Activated CD4-positive, alpha-beta memory T cell treated with anti-CD3 and anti-CD28 coated beads for 36 hours (primary cell): Measurements from ENCODE around the gene SNRNP27. TPM values are rescaled to one million over a fixed set of nuclear protein-coding genes. Genes with fewer than 3 reads are reported as not detected.
A peak's percentile ranks its signal among the peaks of the same experiment; 100 is the strongest.
"Not testable (repeated sequence)": the region's sequence is repeated elsewhere in the genome, so short reads cannot be mapped to it uniquely, and the experiment has no call there.

ENCODE experiments used
- CTCF ChIA-PET: fragments of 350-600 bp; sonication (Branson Sonifier 250); formaldehyde crosslinking; loops from one replicate; lab custom pipeline; 2021; ENCODE audit warnings: antibody characterized with exemption, inconsistent platforms; lab: Charles Lee
- POLR2A ChIA-PET: fragments of 350-600 bp; sonication (Branson Sonifier 250); formaldehyde crosslinking; loops from one replicate; lab custom pipeline; 2021; ENCODE audit warnings: antibody characterized with exemption; lab: Charles Lee
- DNase-seq: peaks from one replicate; pipeline ENCODE4 v3.0.0-alpha.2; 2020
- H3K27ac Mint-ChIP-seq: one replicate; pipeline ENCODE4 v1.8.0; 2021; ENCODE audit warnings: mixed read lengths
- H3K27me3 Mint-ChIP-seq: one replicate; pipeline ENCODE4 v1.8.0; 2021; ENCODE audit warnings: mixed read lengths
- H3K36me3 Mint-ChIP-seq: one replicate; pipeline ENCODE4 v1.8.0; 2021; ENCODE audit warnings: mixed read lengths
- H3K4me1 Mint-ChIP-seq: one replicate; pipeline ENCODE4 v1.8.0; 2021; ENCODE audit warnings: low read depth, mixed read lengths
- H3K4me3 Mint-ChIP-seq: one replicate; pipeline ENCODE4 v1.8.0; 2021; ENCODE audit warnings: mild to moderate bottlenecking, mixed read lengths
- H3K9me3 Mint-ChIP-seq: one replicate; pipeline ENCODE4 v1.8.0; 2021; ENCODE audit warnings: mixed read lengths
- intact Hi-C: fragments of 100-400 bp; cut with micrococcal nuclease; formaldehyde crosslinking; loops from one replicate; pipeline ENCODE4 v1.15.1; 2023
- total RNA-seq, 2 experiments: library from RNA; stranded (reverse); gene quantifications; one replicate each; pipeline ENCODE4 v1.2.3, GENCODE V29; 2021

Gene SNRNP27
- total RNA-seq, 2 experiments from 2014 or later, result 67.5 to 70.4 TPM

DNA sequence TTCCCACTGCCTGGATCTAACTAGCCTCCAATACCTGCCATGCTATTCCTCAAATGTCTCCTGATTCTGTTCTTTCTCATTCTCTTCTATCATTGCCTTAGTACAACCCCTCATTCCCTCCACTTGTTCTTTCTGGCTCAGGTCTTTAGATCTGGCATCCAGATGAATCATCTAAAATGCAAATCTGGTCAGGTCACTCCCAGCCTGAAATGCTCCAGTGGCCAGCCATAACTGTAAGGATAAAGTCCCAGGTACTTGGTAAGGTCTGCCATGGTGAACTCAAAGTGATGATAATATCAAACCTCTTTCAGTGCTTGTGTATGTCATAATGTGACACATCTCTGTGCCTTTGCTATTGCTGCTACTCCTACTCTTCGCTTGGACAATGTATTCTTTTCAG is 2.9 kb upstream of the SNRNP27 start:
- POLR2A ChIA-PET, result no interaction called here
- H3K4me3 Mint-ChIP-seq, result no peak overlapping the region
- H3K9me3 Mint-ChIP-seq, result no peaks in the 10 kb centered on the region
- peaks cover 30% of the 10 kb centered on the region for H3K4me1 Mint-ChIP-seq
- H3K36me3 Mint-ChIP-seq, result peaks cover 11% of the 10 kb centered on the region
- intact Hi-C loops, result loop anchor here (5.0 to 10.0 kb wide), 2 partner anchors 149 to 266 kb away; partner anchors contain the start of gene ANXA4
- CTCF ChIA-PET, result interaction anchor here (1.2 kb wide), 1 partner anchor 166 kb away, joined by 4 read pairs; no protein-coding TSS in a partner anchor
- H3K27me3 Mint-ChIP-seq, result no peaks in the 10 kb centered on the region
- DNase-seq, result no peak
- no peak overlapping the region for H3K27ac Mint-ChIP-seq

GRCh38 chr2:69892838-69893424 is 825 bp upstream of the SNRNP27 start:
- Mint-ChIP-seq H3K36me3 (peaks cover 23% of the 10 kb centered on the region), H3K4me1 (peaks cover 43% of the 10 kb centered on the region), H3K4me3 (peak overlapping the region; percentile 99), H3K27ac (peak overlapping the region; percentile 96)
- H3K9me3 Mint-ChIP-seq, DNase-seq, H3K27me3 Mint-ChIP-seq: not testable (repeated sequence)
- ChIA-PET CTCF (interaction anchor here (1.8 to 3.3 kb wide), 2 partner anchors 21 to 168 kb away, joined by 5 to 26 read pairs; partner anchors contain the start of gene MXD1), POLR2A (interaction anchor here (0.8 to 1.1 kb wide), 2 partner anchors 22 to 64 kb away, joined by 3 read pairs; partner anchors contain the start of gene MXD1)
- intact Hi-C loops, result loop anchor here (5.0 to 10.0 kb wide), 2 partner anchors 151 to 268 kb away; partner anchors contain the start of gene ANXA4

DNA sequence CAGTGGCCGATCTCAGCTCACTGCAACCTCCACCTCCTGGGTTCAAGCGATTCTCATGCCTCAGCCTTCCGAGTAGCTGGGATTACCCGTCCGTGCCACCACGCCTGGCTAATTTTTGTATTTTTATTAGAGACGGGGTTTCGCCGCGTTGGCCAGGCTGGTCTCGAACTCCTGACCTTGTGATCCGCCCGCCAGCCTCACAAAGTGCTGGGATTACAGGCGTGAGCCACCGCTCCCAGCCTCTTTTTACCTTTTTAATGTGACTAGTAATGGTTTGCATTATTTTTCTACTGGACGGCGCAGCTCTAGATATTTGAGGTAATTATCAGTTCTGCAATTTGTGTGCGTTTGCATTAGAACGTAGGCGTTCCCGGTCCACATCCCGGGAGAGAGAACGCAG is 981 bp downstream of the SNRNP27 start:
- POLR2A ChIA-PET, result interaction anchor here (0.7 to 1.2 kb wide), 2 partner anchors 20 to 194 kb away, joined by 3 to 6 read pairs; partner anchors contain the start of gene MXD1
- H3K9me3 Mint-ChIP-seq, H3K27me3 Mint-ChIP-seq, H3K27ac Mint-ChIP-seq, DNase-seq: not testable (repeated sequence)
- CTCF ChIA-PET, result interaction anchor here (0.5 to 3.3 kb wide), 5 partner anchors 17 to 447 kb away, joined by 3 to 26 read pairs (median 4); partner anchors contain the start of gene MXD1
- Mint-ChIP-seq H3K36me3 (peaks cover 30% of the 10 kb centered on the region), H3K4me3 (peak overlapping the region; percentile 99), H3K4me1 (peaks cover 48% of the 10 kb centered on the region)
- intact Hi-C loops, result loop anchor here (1.0 to 10.0 kb wide), 4 partner anchors 20 to 270 kb away; partner anchors contain the start of gene ANXA4

DNA sequence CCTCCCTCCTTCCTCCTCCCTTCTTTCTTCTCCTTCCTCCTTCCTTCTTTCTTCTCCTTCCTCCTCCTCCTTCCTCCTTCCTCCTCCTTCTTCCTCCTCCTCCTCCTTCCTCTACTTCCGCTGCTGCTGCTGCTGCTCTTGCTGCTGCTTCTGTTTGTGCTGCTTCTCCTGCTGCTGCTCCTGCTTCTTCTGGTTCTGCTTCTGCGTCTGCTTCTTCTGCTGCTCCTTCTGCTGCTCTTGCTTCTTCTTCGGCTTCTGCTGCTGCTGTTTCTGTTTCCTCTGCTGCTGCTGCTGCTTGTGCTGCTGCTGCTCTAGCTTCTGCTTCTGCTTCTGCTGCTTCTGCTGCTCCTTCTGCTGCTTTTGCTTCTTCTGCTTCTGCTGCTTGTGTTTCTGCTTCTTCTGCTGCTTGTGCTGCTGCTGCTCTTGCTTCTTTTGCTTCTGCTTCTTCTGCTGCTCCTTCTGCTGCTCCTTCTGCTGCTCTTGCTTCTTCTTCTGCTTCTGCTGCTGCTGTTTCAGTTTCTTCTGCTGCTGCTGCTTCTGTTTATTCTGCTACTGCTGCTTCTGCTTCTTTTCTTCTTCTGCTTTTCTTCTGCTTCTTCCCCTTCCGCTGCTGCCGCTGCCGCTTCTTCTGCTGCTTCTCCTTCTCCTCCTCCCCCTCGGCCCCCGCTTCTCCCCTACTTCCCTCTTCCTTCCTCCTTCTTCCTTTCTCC is 8.6 kb downstream of the SNRNP27 start:
- peak overlapping the region; percentile 69 for H3K27ac Mint-ChIP-seq
- H3K27me3 Mint-ChIP-seq, result no peaks in the 10 kb centered on the region
- CTCF ChIA-PET, result interaction anchor here (0.6 to 1.3 kb wide), 6 partner anchors 9 to 201 kb away, joined by 3 to 5 read pairs (median 3); no protein-coding TSS in a partner anchor
- H3K4me1 Mint-ChIP-seq, result peaks cover 45% of the 10 kb centered on the region
- POLR2A ChIA-PET, result interaction anchor here (0.8 kb wide), 1 partner anchor 13 kb away, joined by 4 read pairs; the partner anchor contains the start of gene MXD1
- DNase-seq, result no peak
- intact Hi-C loops, result loop anchor here (5.0 kb wide), 1 partner anchor 180 kb away; no protein-coding TSS in a partner anchor
- peaks cover 37% of the 10 kb centered on the region for H3K36me3 Mint-ChIP-seq
- no peaks in the 10 kb centered on the region for H3K9me3 Mint-ChIP-seq
- peak overlapping the region; percentile 63 for H3K4me3 Mint-ChIP-seq

DNA sequence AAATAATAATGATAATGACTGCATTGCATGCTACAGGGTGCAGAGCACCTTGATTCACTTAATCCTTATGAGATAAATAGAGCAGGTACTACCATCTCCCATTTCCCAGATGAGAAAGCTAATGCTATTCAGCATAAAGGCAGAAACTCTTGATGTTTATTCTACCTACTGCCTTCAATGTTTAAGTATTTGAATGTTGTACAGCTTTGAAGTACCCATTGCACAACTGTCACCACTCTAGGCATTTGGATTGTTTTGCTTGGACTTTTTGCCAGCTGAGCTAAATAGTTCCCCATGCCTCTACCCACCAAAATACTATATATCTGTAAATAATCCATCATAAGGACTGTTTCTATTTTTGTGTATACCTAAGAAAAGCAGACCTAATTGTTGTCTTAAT is 13.5 kb downstream of the SNRNP27 start:
- H3K36me3 Mint-ChIP-seq, result peaks cover 17% of the 10 kb centered on the region
- no peaks in the 10 kb centered on the region for H3K9me3 Mint-ChIP-seq
- H3K4me1 Mint-ChIP-seq, result peaks cover 17% of the 10 kb centered on the region
- H3K4me3 Mint-ChIP-seq, result no peak overlapping the region
- H3K27ac Mint-ChIP-seq, result no peak overlapping the region
- DNase-seq, result no peak
- ChIA-PET CTCF (interaction anchor here (1.0 kb wide), 1 partner anchor 164 kb away, joined by 3 read pairs; no protein-coding TSS in a partner anchor), POLR2A (interaction anchor here (1.1 kb wide), 1 partner anchor 170 kb away, joined by 4 read pairs; no protein-coding TSS in a partner anchor)
- H3K27me3 Mint-ChIP-seq, result no peaks in the 10 kb centered on the region
- intact Hi-C loops, result no loop called here

DNA sequence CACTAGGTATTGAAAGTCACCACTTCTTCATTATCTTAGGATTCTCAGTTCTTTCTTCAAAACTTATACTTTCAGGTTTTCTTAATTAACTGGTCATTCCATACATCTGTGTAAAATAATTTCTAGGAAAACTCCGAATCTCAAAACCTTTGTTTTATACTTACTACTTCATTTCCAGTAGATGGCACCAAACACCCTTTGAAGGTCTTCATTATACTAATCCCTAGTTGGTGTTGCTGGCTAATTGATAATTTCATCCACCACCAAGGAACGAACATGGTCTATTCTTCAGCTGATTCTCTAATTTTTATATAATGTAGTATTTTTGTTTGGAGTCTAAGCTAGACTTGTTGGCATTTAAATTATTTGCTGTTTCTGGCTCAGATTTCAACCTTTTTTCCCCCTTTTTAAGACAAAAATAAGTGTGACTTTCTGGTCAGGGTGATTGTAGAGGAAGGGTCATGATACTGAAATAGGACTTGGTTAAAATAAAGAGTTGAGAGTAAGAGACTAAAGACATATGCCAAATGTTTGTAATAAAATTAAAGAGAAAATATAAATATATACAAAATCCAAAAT is 18.3 kb downstream of the SNRNP27 start:
- Mint-ChIP-seq H3K4me1 (peaks cover 31% of the 10 kb centered on the region), H3K27ac (peak overlapping the region; percentile 23), H3K27me3 (no peaks in the 10 kb centered on the region), H3K36me3 (peaks cover 8% of the 10 kb centered on the region), H3K4me3 (no peak overlapping the region), H3K9me3 (no peaks in the 10 kb centered on the region)
- no peak for DNase-seq
- POLR2A ChIA-PET, result interaction anchor here (1.1 to 5.1 kb wide), 4 partner anchors 157 to 251 kb away, joined by 3 to 64 read pairs (median 24); partner anchors contain the start of gene PCBP1
- intact Hi-C loops, result loop anchor here (1.0 kb wide), 2 partner anchors 88 to 390 kb away; partner anchors contain the start of gene FAM136A
- CTCF ChIA-PET, result interaction anchor here (0.6 to 8.6 kb wide), 30 partner anchors 9 to 391 kb away, joined by 3 to 119 read pairs (median 4); partner anchors contain the start of genes C2orf42, FAM136A, PCYOX1 and SNRPG

DNA sequence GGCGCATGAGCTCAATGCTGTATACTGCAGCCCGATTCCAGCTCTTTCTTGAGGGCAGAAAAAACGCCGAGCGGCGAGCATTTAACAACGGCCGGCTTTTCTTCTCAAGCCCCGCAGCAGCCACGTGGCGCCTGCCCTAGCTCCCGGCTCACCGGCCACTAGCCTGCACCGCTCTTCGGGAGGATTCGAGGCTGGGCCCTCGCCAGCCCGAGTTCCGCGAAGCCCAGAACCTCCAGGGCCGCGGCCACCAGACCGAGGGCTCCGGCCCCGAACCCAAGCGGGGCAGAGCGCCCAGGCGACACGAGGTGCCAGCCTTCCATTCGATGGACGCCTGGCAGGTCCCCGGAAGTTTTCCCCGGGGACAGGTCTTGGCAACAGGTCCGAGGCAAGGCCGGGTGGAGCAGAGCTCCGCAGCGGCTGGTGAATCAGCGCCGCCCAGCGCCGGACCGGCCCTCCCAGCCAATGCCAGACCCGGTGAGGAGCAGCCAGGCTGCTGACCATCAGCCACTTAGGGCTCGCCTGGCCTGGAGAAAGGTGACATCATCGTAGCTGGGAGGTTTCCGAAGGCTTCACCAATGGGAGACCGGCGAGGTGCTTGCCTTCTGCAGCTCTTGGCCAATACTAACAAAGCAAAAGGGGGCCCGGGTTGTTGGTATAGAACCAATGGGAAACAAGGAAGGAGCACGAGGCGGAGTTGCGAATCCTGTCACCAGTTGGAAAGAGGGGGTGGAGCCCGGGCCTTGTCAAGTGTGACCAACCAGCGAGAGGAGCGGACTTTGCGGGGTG is 20.6 kb downstream of the SNRNP27 start:
- no peaks in the 10 kb centered on the region for H3K9me3 Mint-ChIP-seq
- intact Hi-C loops, result loop anchor here (1.0 to 2.0 kb wide), 9 partner anchors 18 to 378 kb away; partner anchors contain the start of genes C2orf42, SNRPG and TIA1
- peak overlapping the region; percentile 82 for H3K4me3 Mint-ChIP-seq
- H3K27me3 Mint-ChIP-seq, result no peaks in the 10 kb centered on the region
- DNase-seq, result peak; percentile 100
- ChIA-PET POLR2A (interaction anchor here (0.6 to 5.1 kb wide), 35 partner anchors 9 to 390 kb away, joined by 3 to 64 read pairs (median 5); partner anchors contain the start of genes C2orf42, PCBP1, PCYOX1 and SNRNP27), CTCF (interaction anchor here (0.6 to 8.6 kb wide), 18 partner anchors 12 to 703 kb away, joined by 3 to 119 read pairs (median 7); partner anchors contain the start of genes C2orf42, FAM136A, SNRNP27 and SNRPG)
- peak overlapping the region; percentile 89 for H3K27ac Mint-ChIP-seq
- H3K4me1 Mint-ChIP-seq, result peaks cover 40% of the 10 kb centered on the region
- peaks cover 8% of the 10 kb centered on the region for H3K36me3 Mint-ChIP-seq

DNA sequence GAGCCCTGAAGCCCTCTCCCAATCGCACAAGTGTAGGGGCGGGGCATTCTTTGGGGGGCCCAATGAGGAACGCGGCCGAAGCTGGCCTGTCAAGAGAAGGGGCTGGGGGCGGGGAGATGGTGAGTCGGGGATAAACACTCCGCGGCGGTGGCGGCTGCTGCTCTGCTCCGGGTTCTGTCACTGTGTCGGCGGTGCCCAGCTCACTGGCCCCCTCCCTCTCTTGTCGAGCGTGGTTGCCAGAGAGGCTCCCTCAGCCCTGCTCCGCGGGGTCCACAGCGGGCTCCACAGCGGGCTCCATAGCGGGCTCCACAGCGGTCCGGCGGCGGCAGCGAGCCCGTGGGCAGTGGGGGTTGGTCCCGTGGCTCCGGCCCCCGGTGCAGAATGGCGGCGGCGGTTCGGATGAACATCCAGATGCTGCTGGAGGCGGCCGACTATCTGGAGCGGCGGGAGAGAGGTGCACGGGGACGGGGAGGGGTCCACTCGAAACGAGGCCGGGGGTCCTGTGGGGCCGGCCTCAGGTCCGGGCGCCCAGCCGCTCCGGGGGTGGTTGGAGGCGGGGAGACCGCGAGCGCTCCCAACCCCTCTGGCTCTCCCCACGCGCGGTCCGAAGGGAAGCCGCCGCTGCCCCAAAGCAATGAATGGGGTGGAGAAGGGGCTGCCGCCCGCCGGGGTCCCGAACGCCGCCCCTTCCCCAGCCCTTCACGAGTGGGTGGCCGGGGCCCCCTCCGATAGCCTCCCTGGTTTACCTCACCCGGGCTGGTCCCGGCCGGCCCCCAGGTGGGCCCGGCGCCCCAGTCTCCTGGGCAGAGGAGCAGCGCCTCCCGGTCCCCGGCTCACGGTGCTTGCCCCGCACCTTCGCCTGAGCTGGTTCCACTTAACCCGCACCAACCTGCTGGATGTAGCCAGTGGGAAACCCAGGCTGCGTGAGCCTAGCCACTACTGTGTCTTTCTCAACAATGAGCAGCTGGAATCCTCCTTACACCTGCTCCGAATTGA is 21.5 kb downstream of the SNRNP27 start, which contains the start of gene MXD1:
MXD1 (plus strand) TSS at position 160 of the 996 bp plus-strand sequence; CDS start at position 382, 222 bp downstream.
- POLR2A ChIA-PET, result interaction anchor here (0.5 to 5.1 kb wide), 32 partner anchors 8 to 389 kb away, joined by 3 to 64 read pairs (median 6); partner anchors contain the start of genes C2orf42, PCBP1, PCYOX1 and SNRNP27
- CTCF ChIA-PET, result interaction anchor here (0.6 to 8.6 kb wide), 15 partner anchors 9 to 378 kb away, joined by 3 to 119 read pairs (median 9); partner anchors contain the start of genes SNRNP27 and SNRPG
- Mint-ChIP-seq H3K4me3 (peak within 1 kb of the TSS; percentile 82), H3K27me3 (no peaks in the 10 kb centered on the region), H3K36me3 (peaks cover 8% of the 10 kb centered on the region), H3K4me1 (peaks cover 40% of the 10 kb centered on the region), H3K27ac (peak within 1 kb of the TSS; percentile 89), H3K9me3 (no peaks in the 10 kb centered on the region)
- peak; percentile 31 for DNase-seq
- intact Hi-C loops, result loop anchor here (1.0 to 2.0 kb wide), 9 partner anchors 18 to 378 kb away; partner anchors contain the start of genes C2orf42, SNRPG and TIA1

DNA sequence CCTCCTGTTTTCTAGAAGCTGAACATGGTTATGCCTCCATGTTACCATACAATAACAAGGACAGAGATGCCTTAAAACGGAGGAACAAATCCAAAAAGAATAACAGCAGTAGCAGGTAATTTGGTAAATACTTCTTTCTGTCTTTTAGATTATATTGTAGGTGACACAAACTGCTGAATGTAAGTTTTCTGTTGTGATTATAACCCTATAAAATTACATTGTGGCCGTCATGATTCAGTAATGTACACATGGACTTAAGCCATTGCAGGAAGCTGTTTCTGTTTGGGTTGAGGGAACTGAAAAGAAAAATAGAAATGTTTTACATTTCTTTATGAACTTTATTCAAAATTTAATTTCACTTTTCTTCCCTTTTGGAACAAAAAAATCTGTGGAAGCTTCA is 22.4 kb downstream of the SNRNP27 start:
- intact Hi-C loops, result no loop called here
- ChIA-PET POLR2A (interaction anchor here (1.2 to 5.1 kb wide), 4 partner anchors 166 to 275 kb away, joined by 7 to 64 read pairs (median 16); partner anchors contain the start of genes C2orf42 and PCBP1), CTCF (interaction anchor here (6.5 to 8.6 kb wide), 2 partner anchors 155 to 226 kb away, joined by 50 to 119 read pairs; no protein-coding TSS in a partner anchor)
- H3K9me3 Mint-ChIP-seq, result no peaks in the 10 kb centered on the region
- H3K4me3 Mint-ChIP-seq, result peak overlapping the region; percentile 70
- H3K36me3 Mint-ChIP-seq, result peaks cover 8% of the 10 kb centered on the region
- no peaks in the 10 kb centered on the region for H3K27me3 Mint-ChIP-seq
- no peak for DNase-seq
- H3K27ac Mint-ChIP-seq, result no peak overlapping the region
- H3K4me1 Mint-ChIP-seq, result peaks cover 40% of the 10 kb centered on the region
